HG03039 (cell line): ENCODE results near the gene OR10V1.
A peak's percentile ranks its signal among the peaks of the same experiment; 100 is the strongest.
"Not testable (repeated sequence)": the region's sequence is repeated elsewhere in the genome, so short reads cannot be mapped to it uniquely, and the experiment has no call there.

ENCODE experiments used
- ATAC-seq: cut with Tn5 transposase; IDR thresholded peaks from one replicate; pipeline ENCODE4 v1.9.1; 2021; ENCODE audit warnings: mild to moderate bottlenecking, moderate library complexity; ENCODE audit not compliant: unreplicated experiment

The OR10V1 gene

DNA sequence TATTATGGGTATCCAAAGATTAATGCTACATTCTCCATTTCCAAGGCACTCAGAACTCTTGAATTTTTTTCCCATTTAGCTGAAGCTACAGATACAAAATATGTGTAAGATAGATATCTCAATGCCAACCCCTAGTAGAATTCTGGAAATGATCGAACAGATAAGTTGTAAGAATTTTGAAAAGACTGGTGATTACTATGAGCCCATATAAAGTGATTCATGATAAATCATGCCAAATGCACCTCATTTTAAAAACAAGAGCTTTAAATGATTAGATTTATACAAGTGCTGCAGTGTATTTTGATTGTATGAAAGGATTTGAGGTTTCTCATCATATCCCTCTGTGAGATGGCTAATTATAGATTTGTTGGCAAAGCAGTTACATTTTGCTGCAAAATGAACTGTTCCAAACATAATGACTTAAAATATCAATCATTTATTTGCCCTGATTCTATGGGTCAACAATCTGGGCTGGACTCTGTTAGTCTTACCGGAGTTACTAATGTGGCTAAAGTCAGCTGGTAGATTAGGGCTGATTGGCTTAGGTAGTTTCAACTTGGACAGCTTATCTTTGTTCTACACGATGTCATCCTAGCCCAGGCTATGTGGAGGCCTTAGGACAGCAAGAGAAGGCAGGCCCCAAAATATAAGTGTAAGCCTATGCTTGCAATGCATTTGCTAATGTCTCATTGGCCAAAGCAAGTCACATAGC, 3.4 kb downstream of the OR10V1 start:
- no peak for ATAC-seq

- ATAC-seq = no peak
Measured at GRCh38 chr11:59708537-59708936, 5.1 kb downstream of the OR10V1 start.

DNA sequence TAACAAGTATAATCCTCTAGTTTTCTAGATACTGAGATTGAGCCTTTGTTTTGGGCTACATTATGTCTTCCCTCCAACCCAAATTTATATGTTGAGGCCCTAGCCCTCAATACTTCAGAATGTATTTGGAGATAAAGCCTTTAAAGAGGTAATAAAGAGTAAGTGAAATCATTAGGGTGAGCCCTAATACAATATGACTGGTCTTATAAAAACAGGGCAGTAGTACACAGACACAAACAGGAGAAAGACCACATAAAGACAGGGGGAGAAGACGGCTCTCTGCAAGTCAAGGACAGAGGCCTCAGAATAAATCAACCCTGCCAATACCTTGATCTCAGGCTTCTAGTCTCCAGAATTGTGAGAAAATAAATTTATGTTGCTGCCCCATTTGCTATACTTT, 6.3 kb downstream of the OR10V1 start:
- ATAC-seq = no peak

GRCh38 chr11:59706518-59707285, 6.9 kb downstream of the OR10V1 start:
- ATAC-seq = no peak

- no peak for ATAC-seq
Measured at GRCh38 chr11:59705294-59705693, 8.4 kb downstream of the OR10V1 start.

DNA sequence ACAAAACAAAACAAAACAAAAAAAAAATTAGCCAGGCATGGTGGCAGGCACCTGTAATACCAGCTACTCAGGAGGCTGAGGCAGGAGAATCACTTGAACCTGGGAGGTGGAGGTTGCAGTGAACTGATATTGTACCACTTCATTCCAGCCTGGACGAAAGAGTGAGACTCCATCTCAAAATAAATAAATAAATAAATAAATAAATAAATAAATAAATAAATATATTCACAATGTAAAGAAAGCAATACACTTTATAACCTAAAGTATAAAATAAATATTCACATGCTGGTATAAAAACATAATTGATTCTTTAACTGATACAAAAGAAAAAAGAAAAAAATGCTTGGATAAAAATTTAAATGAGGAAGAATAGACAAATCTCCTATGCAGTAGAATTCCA, 10.1 kb downstream of the OR10V1 start:
- not testable (repeated sequence) for ATAC-seq

- not testable (repeated sequence) for ATAC-seq
Measured at GRCh38 chr11:59700157-59700556, 13.5 kb downstream of the OR10V1 start.

GRCh38 chr11:59698506-59698905, 15.1 kb downstream of the OR10V1 start:
- no peak for ATAC-seq

DNA sequence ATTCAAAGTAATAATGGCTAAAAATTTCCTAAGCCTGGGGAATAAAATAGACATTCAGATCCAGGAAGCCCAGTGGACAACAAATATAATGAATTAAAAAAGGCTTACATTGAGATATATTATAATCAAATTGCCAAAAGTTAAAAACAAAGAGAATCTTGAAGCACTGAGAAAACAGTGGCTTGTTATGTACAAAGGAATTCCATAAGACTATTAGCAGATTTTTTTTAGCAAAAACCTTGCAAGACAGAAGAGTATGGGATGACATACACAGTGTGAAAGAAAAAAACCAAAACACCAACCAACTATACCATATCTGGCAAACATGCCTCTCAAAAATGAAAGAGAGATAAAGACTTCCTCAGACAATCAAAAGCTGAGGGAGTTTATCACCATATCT, 20.7 kb downstream of the OR10V1 start:
- no peak for ATAC-seq

- no peak for ATAC-seq
Measured at GRCh38 chr11:59691156-59691555, 22.5 kb downstream of the OR10V1 start.

DNA sequence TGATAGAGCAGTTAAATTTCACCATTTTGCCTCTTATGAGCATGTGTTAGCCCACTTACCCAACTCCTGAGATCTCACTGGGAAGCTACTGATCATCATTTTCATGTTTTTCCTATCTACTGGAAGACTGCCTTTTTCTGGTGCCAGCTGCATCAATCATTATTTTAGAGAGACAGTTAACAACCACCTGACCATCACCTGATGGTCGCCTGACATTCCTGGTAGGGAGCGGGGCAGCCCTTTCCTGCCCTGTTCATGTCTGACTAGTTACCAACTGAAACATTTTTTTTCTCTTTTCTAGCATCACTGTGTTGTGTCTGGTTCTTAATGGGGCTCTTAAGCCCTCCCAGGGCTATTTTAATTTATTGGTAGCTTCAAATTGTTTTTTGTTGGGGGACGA, 24.6 kb downstream of the OR10V1 start:
- no peak for ATAC-seq

DNA sequence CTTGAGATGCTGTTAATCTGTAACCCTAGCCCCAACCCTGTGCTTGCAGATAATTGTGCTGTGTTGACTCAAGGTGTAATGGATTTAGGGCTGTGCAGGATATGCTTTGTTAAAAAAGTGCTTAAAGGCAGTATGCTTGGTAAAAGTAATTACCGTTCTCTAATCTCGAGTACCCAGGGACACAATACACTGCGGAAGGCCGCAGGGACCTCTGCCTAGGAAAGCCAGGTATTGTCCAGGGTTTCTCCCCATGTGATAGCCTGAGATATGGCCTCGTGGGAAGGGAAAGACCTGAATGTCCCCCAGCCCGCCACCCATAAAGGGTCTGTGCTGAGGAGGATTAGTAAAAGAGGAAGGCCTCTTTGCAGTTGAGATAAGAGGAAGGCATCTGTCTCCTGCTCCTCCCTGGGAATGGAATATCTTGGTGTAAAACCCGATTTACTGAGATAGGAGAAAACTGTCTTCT, 32.4 kb downstream of the OR10V1 start:
- ATAC-seq = not testable (repeated sequence)

GRCh38 chr11:59680287-59681154, 33.1 kb downstream of the OR10V1 start:
- peak; percentile 82 for ATAC-seq

DNA sequence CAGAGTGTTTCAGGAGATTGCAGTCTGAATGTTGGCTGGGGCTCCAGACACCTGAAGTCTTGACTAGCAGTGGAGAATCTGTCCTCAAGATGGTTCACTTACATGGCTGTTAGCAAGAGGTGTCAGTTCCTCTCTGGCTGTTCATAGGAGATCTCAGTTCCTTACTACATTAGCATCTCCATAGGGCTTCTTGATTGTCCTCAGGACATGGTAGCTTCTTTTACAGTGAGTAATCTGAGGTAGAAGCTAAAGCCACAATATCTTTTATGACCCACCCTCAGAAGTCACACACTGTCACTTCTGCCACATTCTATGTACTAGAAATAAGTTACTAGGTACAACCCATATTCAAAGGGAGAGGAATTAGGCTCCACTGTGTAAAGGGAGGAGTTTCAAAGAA, 34.3 kb downstream of the OR10V1 start:
- ATAC-seq = no peak

- ATAC-seq = no peak
Measured at GRCh38 chr11:59678813-59679165, 34.9 kb downstream of the OR10V1 start.

GRCh38 chr11:59678118-59678812, 35.4 kb downstream of the OR10V1 start:
- ATAC-seq = no peak

DNA sequence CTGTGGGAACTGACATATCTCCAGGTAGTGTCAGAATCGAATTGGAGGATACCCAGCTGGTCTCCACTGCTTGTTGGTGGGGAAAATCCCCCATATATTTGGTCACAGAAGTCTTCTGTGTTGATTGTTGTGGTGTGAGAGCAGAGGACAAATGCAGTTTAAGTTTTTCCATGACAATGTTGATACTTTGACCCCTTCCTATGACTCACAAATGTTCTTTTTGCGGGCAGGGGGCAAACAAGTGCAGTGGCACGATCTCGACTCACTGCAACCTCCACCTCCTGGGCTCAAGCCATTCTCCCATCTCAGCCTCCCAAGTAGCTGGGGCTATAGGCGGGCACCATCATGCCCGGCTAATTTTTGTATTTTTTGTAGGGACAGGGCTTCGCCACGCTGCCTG, 37.4 kb downstream of the OR10V1 start:
- ATAC-seq = no peak

- no peak for ATAC-seq
Measured at GRCh38 chr11:59674291-59674690, 39.4 kb downstream of the OR10V1 start.

DNA sequence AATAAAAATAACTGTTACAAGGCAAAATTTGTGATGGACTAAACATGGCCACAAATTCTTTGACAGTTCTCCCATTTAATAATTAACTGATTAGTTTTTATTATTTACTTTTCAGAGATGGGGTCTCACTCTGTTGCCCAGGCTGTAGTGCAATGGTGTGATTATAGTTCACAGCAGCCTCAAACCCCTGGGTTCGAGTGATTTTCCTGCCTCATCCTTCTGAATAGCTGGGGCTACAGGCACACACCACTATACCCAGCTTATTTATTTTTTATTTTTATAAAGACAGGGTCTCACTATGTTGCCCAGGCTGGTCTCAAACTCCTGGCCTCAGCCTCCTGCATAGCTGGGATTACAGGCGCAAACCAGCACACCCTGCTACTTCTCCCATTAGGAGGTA, 40.4 kb downstream of the OR10V1 start:
- no peak for ATAC-seq

DNA sequence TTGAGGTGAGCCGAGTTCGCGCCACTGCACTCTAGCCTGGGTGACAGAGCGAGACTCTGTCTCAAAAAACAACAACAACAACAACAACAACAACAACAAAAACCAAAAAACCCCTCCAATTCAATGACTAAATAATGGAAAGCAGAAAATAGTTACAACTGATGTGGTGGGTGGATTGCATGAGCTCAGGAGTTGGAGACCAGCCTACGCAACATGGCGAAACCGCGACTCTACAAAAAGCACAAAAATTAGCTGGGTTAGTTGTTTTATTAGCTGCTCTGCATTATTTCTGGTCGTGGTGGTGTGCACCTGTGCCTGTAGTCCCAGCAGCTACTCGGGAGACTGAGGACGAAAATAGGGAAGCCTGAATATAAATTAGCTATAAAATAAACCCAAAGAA, 42.2 kb downstream of the OR10V1 start:
- no peak for ATAC-seq

GRCh38 chr11:59669611-59670009, 44.0 kb downstream of the OR10V1 start:
- ATAC-seq = no peak
